CD4-positive, alpha-beta T cell treated with Interleukin-17A for 1 hour (primary cell): ENCODE results near the gene CCDC12.
A peak's percentile ranks its signal among the peaks of the same experiment; 100 is the strongest.

Experiments
- DNase-seq: peaks from one replicate; pipeline ENCODE4 v3.0.0-alpha.2; 2020

The CCDC12 gene

DNA sequence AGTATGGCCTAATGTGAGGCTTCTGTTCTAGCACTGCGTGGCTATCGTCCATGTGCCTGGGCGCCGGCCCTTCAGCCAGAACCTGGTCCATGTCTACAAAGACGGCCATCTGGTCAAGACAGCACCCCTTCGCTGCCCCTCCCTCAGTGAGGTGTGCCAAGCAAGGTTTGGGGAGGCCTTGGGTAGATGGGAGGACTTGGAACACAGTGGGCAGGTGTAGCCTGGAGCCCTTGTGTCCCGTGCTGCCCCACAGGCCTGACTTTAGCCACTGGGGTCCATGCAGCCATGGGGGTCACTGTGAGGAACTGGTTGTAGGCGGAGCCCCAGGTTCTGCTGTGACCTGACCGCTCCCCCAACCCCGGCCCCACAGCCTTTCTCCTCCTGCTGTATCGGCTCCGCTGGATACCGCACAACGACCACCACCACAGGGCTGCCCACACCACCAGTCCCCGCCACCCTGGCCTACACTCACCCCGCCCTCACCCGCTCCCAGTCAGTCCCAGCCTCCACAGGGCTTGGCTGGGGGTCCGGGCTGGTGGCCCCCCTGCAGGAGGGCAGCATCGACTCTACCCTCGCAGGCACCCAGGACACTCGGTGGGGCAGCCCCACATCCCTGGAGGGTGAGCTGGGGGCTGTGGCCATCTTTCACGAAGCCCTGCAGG lies 19.5 kb upstream of the CCDC12 start:
- no peak for DNase-seq

DNA sequence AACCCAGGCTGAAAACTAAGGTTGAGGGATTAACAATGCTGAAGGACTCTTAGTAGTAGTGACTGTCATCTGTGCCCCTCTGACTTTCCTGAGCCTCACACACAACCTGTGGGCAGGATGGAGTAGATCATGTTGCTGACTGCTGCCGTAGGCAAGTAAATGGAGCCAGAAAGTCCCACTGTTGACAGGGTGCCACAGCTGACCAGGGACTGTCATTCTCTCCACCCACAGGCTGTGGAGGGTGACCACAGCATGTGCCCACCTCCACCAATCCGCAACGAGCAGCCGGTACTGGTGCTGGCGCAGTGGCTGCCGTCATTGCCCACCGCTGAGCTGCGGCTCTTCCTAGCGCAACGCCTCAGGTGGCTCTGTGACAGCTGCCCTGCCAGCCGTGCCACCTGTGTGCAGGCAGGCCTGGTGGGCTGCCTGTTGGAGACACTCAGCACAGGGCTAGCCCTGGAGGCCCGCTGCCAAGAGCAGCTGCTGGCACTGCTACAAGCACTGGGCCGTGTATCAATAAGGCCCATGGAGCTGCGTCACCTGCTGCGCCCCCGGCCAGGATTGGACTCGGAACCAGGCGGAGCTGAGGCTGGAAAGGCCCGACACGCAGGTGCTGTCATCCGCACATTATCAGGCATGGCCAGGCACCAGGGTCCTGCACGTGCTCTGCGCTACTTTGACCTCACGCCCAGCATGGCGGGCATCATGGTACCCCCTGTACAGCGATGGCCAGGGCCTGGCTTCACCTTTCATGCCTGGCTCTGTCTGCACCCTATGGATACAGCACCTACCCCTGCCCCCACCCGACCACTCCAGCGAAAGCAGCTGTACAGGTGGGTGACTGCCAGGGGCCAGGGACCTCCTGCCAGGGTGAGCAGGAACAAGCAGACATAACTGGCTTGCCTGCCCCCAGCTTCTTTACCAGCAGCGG lies 18.5 kb upstream of the CCDC12 start:
- no peak for DNase-seq

DNA sequence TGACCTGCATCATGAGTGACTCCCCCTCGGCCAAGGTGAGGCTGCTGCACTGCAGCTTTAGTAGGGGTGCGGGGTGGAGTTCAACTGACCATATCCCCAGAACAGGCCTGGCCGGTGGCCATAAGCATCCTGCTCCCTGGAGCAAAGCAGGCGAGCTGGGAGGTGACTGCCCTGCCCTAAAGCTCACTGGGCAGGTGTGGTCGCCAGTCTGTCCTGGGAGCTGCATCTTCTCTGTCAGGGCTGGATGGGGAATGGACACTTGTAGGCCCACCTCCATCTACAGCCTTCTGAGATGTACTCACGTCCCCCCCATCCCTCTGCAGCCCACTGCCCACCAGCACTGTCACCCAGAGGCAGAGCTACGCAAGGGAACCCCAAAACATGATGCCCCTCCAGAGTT lies 17.4 kb upstream of the CCDC12 start:
- DNase-seq, result no peak

DNA sequence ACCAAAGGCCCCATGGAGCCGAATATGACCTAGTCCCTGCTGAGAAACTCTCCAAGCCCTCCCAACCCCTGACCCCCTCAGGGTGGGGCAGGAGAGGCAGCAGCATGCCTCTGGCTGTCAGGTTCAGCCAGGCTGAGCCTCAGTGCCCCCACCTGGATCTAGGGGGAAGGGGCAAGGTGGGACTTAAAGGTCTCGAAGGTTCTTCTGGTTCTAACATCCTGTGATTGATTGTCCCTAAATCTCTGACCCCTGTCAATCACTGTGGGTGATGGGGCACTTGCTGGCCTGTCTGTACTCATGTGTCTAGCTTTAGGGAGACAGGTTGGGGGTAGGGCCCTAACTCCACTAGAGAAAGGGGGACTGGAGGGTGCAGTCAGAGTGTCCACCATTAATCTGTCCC lies 16.7 kb upstream of the CCDC12 start:
- no peak for DNase-seq

DNA sequence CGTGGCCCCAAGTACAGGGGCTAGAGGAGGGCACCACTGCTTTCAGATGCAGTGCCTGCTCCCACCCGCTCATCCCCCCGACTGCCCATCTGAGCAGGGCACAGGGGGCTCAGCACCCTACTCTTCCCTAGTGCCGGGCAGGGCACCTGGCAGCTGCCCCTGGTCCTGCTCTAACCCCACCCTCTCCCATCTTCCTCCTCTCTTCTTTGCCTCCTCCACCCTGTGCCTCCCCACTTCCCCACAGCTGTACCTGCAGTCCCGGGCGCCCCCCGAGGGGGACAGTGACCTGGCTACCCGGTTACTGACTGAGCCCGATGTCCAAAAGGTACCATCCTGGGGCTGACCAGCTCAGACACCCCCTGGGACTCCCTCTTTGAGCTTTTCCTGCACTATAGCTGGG lies 15.7 kb upstream of the CCDC12 start:
- DNase-seq, result no peak

DNA sequence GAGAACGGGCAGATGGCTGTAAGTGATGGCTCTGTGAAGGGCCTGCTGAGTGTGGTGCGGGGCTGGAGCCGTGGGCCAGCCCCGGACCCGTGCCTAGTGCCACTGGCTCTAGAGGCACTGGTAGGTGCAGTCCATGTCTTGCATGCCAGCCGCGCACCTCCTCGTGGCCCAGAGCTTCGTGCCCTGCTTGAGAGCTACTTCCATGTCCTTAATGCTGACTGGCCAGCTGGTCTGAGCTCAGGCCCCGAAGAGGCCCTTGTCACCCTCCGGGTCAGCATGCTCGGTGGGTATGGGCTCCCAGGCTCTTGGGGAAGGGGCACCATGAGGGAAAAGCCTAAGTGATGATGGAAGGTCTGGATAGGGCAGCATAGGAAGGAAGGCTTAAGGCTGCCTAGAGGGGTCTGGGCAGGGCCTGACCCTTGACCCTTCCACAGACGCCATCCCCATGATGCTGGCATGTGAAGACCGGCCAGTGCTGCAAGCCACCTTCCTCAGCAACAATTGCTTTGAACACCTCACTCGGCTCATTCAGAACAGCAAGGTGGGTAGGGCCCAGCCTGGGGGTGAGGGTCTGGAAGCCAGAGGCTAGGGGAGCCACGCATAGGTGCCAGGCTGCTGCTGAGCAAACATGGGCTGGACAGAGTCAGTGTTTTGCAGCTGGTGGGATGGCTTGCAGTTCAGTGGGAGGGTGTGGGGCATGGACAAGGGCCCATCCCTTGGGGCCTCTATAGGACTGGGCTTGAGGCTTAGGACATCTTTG lies 15.0 kb upstream of the CCDC12 start:
- DNase-seq, result no peak

DNA sequence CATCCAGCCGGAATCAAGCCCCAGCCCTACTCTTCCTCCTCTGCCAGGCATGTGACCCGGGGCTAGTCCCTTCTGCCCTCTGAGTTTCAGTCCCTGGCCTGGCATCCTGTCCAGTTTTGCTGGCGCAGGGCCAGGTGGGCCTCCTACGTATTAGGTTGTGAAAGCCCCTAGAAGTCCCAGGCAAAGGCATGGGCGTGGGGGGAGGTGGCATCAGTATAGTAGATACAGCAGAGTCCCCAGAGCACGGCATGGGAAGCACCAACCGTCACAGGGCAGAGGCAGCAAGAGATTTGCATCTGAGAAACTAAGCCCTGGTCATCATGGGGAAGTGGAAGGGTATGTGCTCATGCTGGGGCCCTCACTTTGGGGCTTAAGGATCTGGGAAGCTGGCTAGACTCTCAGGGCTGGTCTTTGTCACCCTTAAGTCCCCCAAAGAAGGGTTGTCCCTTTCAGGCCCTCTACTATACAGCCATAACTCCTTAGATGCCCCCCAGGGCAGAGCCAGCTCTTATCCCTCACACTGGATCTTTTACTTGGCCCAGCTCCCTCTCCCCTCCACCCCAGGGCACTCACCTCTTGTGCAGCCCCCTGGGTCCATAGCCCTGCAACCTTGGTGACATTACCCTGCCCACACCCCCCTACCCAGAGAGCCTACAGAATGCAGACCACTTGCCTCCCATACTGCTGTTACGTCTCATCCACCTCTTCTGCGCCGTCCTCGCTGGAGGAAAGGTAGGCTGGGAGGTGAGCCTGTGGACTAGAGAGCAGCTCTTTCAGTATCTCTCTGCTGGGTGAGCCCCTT lies 14.2 kb upstream of the CCDC12 start:
- no peak for DNase-seq

DNA sequence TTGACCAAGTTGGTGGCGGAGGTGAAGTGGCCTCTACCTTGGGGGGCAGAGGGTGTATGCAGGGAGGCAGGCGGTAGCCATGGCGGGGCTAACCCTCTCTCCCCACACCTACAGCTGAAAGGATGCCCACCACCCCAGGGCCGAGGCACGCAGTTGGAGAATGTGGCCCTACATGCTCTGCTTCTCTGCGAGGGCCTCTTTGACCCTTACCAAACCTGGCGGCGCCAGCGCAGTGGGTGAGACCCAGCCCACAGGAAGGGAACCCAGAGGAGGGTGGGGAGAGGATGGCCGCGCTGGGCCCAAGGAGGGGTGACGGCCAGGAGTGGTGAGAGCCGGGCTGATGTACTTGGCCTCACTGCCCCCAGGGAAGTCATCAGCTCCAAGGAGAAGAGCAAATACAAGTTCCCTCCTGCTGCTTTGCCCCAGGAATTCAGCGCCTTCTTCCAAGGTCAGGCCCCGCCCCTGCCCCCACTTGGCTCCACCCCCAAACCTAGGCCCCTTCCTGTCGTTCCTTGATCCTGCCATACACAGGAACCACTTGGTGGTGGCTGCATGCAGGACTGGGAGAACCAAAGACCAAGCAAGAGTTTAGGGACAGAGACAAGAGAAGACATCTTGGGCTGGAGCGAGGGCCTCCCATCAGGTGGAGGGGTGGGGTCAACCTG lies 12.7 kb upstream of the CCDC12 start:
- DNase-seq, result no peak

DNA sequence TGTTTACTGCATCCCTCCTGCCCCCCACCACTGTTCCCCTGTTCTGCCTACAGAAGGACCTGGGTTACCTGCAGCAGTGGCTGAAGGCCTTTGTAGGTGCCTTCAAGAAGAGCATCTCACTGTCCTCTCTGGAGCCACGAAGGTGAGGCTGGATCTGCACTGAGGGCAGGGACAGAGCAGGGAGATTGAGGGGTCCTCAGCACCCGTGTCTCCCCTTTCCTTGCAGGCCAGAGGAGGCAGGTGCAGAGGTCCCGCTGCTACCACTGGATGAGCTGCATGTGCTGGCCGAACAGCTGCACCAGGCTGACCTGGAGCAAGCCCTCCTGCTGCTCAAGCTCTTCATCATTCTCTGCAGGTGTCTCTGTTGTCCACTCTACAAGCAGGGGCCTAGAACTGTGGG lies 12.1 kb upstream of the CCDC12 start:
- DNase-seq, result no peak

DNA sequence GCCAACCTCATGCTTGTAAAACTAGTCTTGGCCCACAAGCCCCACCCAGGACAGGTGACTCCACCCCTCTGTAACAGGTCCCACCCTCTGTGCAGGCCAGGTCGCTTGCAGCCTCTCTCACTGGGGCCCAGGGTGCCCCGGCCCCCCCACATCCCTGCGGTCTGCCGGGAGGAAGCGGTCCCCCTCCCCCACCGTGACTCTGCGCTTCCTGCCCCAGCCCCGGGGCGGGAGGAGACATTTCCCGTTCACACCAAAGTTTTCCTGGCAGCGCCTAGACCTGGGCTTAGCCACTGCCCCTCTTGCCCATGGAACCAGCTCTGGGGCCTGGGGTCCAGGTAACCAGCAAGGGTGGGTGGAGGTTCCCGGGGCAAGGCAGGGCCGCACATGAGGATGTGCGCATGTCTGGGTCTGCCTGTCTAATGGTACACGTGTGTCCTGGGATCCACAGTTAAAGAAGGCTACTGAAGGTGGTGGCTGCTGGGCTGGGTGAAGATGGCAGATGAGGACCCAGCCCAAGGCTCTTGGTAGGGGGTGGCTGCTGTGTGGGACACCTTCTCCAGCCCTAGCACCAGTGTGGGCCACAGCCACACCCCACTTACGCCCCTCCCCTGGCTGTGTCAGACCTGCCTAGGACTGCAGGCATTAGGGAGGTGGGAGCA lies 11.3 kb upstream of the CCDC12 start:
- peak; percentile 94 for DNase-seq

DNA sequence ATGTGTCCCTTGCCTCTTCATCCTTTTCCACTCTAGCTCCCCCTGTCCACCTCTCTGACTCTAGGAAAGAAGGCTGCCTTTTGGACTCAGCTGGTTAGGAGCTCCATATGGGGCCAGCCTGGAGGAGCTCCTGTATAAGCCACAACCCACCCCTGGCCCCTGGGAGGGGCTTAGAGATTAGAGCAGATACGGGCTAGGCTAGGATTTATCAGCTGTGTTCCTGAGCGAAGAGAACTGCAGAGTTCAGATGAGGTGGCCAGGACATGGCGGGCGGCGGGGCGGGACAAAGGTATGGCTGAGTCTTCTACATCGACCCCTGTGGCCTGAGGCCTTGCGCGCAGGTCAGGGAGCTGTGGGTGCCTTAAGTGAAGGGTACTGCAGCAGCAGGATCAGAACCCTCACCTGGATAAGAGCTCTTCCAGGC lies 10.8 kb upstream of the CCDC12 start:
- DNase-seq, result no peak

DNA sequence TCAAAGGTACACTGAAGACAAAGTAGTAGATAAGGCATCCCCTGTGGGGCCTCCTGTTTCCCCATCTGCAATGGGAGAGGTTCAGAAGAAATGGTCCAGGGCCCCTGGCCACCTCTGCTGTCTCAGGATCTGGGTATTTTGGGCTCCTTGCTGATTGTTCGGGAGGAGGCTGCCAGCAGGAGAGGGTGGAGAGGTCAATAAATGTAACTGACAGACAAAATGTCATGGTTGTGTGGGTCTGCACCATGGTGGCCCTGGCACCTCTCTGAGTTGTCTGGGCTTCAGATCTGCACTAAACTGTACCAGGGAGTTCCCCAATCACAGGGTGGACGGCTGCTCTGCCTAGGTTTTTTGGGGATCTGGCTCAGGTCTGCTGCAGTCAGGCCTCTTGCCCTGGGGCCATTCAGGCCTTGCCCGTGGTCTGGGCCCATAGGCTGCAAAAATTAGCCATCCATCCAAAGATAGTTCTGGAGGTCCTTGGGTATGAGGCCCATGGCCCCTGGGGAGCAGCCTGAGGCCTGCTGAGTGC lies 10.3 kb upstream of the CCDC12 start:
- DNase-seq, result no peak

DNA sequence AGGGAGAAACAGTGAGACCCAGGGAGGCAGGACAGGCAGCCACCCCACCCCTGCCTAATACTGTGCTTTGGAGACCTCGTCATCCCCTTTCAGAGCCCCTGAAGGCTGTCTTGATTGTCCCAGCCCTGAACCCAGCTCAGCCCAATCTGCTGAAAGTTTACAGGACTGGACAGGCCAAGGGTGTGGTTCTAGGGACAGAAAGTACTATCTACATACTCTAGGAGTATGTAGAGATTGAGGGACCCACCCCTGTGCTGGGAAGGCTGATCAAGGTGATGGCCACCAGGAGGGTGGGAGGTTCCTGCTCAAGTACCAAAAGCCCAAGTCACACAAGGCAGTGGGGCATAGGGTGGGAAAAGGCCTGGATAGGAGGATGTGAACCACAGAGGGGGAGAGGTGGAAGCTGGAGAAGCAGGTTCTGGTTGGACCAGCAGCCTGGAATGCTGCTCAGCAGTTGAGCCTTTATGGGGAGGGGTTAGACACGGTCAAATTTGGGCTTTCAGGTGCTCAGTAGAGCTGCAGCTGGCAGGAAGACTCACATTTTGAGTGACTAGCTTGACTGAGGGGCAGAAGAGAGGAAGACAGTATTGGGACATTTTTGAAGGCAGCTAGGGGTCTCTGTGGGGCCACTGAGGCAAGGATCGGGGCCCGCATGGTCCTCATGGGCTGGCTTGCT lies 9.6 kb upstream of the CCDC12 start:
- DNase-seq, result no peak

DNA sequence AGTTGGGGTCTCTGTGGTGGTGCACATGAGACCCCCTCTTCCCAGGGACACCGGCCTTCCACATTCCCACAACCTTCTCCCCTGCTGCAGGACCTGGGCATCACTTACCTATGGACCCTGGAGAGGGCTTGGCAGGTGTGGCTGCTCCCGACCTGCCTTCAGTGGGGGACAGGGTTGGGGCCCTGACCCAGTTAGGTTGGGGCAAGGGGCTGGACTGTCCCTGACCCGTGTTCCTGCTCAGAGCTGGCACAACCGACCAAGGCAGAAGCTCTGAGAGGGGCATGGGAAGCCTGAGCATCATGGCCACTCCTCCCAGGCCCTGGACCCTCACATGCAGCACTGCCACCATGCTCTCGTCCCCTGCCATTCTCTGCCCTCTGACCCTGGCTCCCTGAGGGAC lies 9.0 kb upstream of the CCDC12 start:
- DNase-seq, result no peak

DNA sequence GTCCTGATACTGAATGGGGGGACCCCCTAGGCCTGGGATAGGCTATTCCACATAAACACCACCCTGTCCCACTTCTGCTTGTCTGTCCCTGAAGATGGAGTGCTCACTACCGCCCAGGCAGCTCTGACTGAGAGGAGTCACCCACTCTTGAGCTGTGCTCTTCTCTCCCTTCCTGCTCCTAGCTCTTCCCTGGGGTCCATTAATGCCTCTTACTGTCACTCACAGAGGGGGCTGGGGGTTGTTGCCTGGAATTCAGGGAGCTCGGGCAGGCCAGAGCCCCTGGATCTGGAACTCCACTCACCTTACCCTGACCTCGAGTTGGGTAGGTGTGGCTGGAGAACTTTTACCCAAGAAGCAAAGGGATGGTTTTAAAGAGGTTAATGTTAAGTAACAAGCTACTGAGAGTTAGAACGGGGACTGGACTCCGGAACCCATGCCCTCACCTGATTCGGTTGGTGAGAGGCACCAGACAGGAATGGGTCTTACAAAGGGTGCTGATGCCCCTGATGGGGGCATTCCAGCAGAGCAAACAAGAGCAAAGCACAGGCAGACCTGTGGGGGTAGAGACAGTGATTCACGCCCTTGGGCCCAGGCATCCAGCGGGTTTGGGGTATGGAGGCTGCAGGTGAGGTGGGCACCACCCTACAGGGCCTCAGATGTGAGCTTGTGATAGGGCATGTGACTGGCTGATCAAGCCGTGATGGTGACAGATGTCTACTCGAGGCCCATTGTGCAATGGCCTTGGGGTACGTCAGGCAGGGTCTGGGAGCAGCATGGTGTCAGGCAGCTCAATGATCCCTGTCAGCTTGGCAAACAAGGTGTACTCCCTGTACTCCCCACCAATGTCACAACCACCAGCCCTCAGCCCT lies 8.3 kb upstream of the CCDC12 start:
- DNase-seq, result no peak

DNA sequence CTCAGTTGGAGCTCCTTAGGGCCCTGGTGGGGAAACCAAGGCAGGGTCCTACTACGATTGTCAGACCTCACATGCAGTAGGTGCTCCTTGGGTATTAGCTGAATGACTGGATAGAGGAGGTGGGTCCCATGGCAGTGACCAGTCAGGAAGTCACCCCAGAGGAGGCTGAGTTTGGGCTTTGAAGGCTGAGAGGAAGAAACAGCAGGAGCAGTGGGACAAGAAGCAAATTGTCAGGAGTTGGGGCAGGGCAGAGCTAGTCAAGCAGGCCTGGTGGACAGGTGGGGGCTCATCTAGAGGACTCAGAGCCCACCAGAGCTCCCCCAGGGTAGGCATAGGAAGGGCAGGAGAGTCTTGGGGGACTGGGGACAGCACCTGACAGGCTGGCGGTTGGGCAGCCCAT lies 6.0 kb upstream of the CCDC12 start:
- DNase-seq, result no peak

DNA sequence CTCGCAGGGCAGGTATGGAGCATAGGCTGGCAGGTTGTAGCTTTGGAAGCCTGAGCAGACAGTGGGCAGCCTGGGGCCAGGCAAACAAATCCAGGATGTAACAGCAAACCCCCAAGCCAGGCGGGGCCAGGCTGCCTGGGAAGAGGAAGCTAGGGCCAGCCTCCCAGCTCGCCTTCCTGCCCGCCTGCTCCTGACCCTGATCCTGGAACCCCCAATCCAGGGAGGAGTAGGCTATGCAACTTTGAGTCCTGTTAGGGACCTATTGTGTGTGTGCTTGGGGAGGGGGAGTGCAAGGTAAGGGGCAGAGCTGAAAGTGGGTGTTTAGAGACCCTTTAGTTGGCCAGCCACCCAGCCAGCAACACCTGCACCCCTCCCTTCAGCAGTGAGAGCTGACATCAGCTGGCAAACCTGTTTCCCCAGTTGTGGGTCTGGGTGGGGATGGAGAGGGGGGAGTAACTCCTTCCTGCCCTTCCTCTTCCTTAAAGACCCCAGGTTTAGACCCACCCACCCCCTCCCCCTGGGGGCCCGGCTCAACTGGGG lies 5.5 kb upstream of the CCDC12 start:
- no peak for DNase-seq

DNA sequence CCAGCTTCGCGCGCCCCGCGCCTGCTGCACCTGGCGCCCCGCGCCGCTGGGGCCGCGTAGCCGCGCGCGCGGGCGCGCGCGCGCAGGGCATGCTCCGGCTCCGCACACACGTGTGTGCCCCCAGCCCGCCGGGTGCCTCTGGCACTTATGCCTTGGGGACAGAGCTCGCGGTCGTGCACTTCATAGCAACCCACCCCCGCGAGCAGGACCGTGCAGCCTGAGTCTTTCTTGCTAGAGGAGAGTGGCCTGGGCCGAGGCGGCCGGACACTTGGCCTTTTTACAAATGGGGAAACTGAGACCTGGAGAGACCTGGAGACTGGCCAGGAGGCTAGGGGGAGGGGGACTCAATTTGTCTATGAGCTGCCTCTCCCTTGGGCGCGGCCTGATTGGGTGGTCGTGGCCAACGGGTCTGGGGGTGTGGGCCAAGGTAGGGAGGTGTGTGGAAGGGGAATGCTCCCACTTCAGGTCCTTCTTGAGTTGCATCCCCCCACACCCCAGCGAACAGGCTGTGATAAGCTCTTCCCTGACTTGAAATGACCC lies 3.5 kb upstream of the CCDC12 start:
- no peak for DNase-seq
